ENCODE measurements around the gene CPN2.
A peak's percentile ranks its signal among the peaks of the same experiment; 100 is the strongest.

CPN2 gene

DNA sequence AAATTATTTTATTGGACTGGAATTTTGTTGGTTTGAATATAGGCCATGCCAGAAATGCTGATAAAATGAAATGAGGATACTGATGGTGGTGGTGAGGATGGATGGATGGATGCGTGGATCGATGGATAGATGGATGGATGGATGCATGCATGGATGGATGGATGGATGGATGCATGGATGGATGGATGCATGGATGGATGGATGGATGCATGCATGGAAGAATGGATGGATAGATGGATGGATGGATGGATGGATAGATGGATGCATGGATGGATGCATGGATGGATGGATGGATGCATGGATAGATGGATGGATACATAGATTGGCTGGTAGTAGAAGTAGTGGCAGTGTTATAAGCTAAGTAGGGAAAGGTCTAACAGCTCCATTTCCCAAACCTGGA is 40.1 kb downstream of the CPN2 start:
- TF ChIP-seq, protein P1, sequence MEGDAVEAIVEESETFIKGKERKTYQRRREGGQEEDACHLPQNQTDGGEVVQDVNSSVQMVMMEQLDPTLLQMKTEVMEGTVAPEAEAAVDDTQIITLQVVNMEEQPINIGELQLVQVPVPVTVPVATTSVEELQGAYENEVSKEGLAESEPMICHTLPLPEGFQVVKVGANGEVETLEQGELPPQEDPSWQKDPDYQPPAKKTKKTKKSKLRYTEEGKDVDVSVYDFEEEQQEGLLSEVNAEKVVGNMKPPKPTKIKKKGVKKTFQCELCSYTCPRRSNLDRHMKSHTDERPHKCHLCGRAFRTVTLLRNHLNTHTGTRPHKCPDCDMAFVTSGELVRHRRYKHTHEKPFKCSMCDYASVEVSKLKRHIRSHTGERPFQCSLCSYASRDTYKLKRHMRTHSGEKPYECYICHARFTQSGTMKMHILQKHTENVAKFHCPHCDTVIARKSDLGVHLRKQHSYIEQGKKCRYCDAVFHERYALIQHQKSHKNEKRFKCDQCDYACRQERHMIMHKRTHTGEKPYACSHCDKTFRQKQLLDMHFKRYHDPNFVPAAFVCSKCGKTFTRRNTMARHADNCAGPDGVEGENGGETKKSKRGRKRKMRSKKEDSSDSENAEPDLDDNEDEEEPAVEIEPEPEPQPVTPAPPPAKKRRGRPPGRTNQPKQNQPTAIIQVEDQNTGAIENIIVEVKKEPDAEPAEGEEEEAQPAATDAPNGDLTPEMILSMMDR (IDR thresholded peaks at IDR 0.05; ENCODE audit: low read depth, low read length, missing control alignments): no peak
- H3K4me3 ChIP-seq (ENCODE audit: low read depth, low read length): no peak overlapping the region
- no peak for DNase-seq (ENCODE audit: low read depth)

DNA sequence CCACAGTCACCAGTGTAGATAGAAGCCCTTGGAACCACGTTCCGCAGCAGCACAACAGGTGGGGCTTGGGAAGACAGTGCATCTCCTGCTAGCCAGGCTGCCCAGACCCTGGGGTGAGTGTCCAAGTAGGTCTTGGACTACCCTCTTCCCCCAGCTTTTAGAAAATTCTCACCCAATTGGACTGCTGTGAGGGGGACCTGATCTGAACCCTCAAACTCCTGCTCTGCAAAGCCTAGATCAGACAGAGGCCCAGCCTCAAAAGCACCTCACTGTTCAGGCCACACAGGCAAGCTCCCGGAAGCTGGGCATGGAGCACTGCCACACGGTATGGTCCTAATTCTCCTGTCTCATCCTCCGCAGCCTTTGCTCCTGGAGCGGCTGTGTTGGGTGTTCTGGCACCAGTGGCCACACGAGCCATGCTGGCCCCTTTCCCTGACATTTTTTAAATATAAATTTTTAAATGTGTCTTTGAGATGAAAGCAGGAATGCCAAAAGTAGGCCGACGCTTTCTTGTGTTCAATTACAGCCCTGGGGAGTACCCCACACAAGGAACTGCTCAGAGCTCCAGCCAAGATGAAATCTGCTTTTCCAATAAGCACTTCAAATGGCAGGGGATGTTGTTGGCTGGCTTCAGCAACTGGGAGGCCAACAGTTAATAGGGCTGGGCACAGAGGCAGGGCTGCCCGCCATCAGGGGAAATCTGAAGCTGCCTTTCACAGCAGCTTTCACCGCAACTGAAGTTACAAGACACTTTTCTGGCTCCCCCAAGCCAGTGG is 40.9 kb downstream of the CPN2 start:
- no peak for DNase-seq (ENCODE audit: low read depth)
- TF ChIP-seq, protein P1 (IDR thresholded peaks at IDR 0.05; ENCODE audit: low read depth, low read length, missing control alignments): no peak
- H3K4me3 ChIP-seq (ENCODE audit: low read depth, low read length): no peak overlapping the region

DNA sequence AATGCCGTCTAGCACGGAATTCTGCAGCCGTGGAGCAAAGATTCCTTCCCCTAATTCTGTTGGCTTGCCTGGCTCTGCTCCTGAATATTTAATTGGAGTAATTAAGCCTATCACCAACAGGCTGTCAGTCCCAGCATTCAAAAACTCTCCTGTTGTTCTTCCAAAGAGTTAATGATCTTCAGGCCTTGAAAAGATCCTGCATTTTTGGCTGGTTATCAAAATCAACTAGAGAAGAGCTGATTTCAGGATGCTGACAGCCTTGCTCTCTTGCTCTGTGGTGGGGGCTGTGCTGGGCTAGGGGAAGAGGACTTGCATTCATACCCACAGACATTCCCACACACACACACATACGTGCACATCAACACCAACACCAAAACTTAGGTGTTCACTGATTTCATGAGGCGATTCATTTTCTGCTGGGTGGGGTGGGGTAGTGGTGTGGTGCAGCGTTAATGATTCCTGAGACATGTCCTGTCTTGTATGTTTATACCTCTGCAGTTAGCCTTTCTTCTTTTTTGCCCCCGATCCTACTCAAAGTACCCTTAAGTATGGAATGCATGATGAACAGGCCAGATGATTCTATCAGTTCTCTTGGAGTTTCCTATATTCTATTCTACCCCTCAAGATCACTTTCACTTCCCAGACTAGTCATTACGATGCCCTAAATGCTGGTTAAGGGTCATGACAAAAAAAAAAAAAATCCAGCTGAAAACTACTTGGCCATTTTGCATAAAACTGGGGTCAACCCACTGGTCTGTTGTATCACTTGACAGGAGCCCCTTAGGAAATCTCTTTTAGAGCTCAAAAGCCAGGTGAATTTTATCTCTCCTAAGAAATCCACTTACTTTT is 42.3 kb downstream of the CPN2 start:
- peak; percentile 31 for DNase-seq (ENCODE audit: low read depth)
- TF ChIP-seq, protein P1 (IDR thresholded peaks at IDR 0.05; ENCODE audit: low read depth, low read length, missing control alignments): no peak
- H3K4me3 ChIP-seq (ENCODE audit: low read depth, low read length): no peak overlapping the region

DNA sequence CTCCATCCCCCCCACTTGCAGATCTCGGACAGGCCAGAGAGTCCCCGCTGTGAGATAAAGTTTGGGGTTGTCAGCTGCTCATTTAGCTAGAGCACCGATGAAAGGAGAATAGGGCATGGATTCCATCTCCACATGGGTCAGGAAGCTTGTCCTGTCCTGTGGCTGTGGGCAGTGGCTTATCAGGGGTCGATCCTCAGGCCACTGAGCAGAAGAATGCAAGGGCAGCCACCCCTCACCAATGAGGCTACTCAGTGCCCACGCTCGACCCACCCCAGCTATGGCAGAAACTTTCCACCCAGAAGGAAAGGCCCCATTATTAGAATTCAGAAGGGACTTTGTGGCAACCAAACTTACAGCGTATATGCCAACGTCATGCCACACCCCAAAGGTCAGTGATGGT is 43.3 kb downstream of the CPN2 start:
- H3K4me3 ChIP-seq (ENCODE audit: low read depth, low read length): no peak overlapping the region
- TF ChIP-seq, protein P1 (IDR thresholded peaks at IDR 0.05; ENCODE audit: low read depth, low read length, missing control alignments): no peak
- no peak for DNase-seq (ENCODE audit: low read depth)

DNA sequence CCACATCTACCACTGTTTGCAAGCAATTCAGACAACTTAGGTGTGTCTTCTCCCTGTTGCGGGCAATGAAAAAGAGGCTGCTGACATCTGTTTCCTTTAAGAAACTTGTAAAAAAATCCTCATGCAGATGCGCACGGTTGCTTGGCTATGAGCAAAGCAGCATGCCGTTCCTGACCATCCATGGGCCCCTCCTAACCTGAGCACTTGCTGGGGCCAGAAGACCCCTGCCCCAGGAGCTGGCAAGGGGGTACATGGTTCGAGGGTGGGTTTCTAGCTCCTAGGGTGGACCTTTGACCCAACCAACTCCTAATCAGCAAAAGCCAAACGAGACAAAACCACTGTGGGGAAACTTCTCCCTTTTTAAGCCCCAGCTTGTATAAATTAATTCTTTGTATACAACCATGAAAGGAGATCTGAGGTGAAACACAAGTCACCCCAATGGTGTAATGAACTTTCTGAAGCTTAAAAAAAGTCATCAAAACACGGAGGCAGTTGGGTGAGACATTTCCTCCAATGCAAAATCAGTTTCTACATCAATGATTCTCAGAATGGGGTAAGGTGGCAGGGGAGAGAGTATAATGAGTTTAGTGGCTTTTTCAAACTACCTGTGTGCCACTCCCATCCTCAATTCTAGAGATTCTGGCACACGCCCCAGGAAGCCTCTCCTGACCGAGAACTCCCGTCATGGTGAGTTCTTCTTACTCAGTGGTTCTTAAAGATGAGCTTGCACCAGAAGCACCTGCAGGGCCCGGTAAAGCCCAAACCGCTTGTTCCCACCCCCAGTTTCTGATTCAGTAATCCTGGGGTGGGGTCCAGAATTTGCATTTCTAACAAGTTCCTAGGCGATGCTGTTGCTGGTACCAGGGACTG is 44.1 kb downstream of the CPN2 start:
- peak overlapping the region; percentile 36; the same call in 1 of the 2 replicates for H3K4me3 ChIP-seq (ENCODE audit: low read depth, low read length)
- DNase-seq (ENCODE audit: low read depth): peak; percentile 80
- TF ChIP-seq, protein P1 (IDR thresholded peaks at IDR 0.05; ENCODE audit: low read depth, low read length, missing control alignments): no peak

DNA sequence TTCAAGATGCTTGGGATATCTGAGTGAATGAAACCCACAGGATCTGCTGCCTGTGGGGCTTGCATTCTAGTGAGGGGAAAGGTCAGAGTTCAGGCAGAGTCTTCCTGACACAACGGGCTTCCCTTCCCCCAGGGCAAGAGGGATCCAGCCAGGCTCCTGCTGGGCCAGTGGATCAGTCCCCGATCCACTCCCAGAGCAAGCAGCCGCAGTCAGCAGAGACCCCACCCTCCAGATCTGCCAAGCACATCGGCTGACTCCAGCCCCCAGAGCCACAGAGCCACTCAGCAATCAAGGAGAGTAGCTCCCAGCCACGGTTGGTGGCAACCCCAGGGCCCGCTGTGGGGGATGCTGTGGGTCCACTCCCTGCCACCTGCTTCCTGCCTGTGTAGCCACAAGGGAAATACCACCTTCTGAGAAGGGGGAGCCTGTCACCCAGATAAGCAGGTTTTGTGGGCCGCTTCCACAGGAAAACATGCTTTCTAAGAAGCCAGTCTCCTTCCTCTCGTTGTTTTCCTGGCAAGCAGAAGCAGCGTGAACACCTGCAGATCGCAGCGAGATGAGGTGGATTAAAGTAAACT is 44.9 kb downstream of the CPN2 start:
- TF ChIP-seq, protein P1 (IDR thresholded peaks at IDR 0.05; ENCODE audit: low read depth, low read length, missing control alignments): no peak
- peak; percentile 69 for DNase-seq (ENCODE audit: low read depth)
- H3K4me3 ChIP-seq (ENCODE audit: low read depth, low read length): no peak overlapping the region

Measured in GM12864 (cell line).